SK-N-MC (cell line): ENCODE measurements around the gene SAA2.

Experiments used
- EZH2 ChIP-seq: fragments of 200-600 bp; sonication (generic); IDR thresholded peaks from one replicate; pipeline ENCODE4 v1.6.1; 2017; ENCODE audit warnings: antibody characterized with exemption
- POLR2AphosphoS5 ChIP-seq: IDR thresholded peaks from 2 replicates; pipeline ENCODE4 v1.6.1; 2012; ENCODE audit warnings: mild to moderate bottlenecking, low read depth, low read length, borderline replicate concordance

DNA sequence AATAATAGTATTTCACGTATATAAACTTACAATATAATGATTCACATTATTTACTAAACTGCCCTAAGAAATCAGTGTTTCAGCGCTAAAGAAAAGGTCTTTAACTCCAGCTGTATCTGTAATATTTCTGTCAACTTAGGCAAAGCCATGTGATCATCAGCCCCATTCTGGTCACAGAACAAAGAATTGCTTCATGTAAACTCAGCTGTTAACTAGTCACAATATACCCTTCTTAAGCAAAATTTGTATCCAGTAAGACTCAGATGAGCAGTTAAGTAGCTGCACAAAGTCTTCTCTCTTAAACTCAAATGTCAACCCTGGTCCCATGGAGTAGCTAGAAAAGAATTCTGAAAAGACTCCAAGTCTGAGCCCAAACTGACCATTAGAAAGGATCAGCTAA is 46.8 kb upstream of the SAA2 start:
- TF ChIP-seq POLR2AphosphoS5 (no peak), EZH2 (no peak)
